DMS153 treated with DMSO at 0.1 percent for 48 hours (cell line): Measurements from ENCODE around the gene NHP2.
A peak's percentile ranks its signal among the peaks of the same experiment; 100 is the strongest.
"Not testable (repeated sequence)": the region's sequence is repeated elsewhere in the genome, so short reads cannot be mapped to it uniquely, and the experiment has no call there.

Source experiments
- DNase-seq: peaks from one replicate; lab custom pipeline; 2025; ENCODE audit not compliant: unreplicated experiment; lab: John Stamatoyannopoulos, UW

Gene NHP2

GRCh38 chr5:178131446-178131996 lies 22.2 kb downstream of the NHP2 start:
- no peak for DNase-seq

GRCh38 chr5:178130576-178131445 lies 22.9 kb downstream of the NHP2 start, which contains the start of gene RMND5B:
TSS of gene RMND5B (plus strand) at chr5:178131014. CDS start at chr5:178138120, 7,106 bp downstream.
- peak; percentile 20 for DNase-seq

- DNase-seq, result not testable (repeated sequence)
These were observed 23.5 kb downstream of the NHP2 start for GRCh38 chr5:178130234-178130575.

GRCh38 chr5:178129296-178129695 lies 24.4 kb downstream of the NHP2 start:
- no peak for DNase-seq

- not testable (repeated sequence) for DNase-seq
These were observed 26.2 kb downstream of the NHP2 start for GRCh38 chr5:178127300-178128009.

GRCh38 chr5:178126556-178126955 lies 27.1 kb downstream of the NHP2 start:
- DNase-seq, result no peak

GRCh38 chr5:178125253-178125906 lies 28.3 kb downstream of the NHP2 start:
- no peak for DNase-seq

- no peak for DNase-seq
These were observed 29.4 kb downstream of the NHP2 start for GRCh38 chr5:178123966-178124925.

- no peak for DNase-seq
These were observed 30.4 kb downstream of the NHP2 start for GRCh38 chr5:178123094-178123965.

- DNase-seq, result no peak
These were observed 31.3 kb downstream of the NHP2 start for GRCh38 chr5:178122346-178122745.

- no peak for DNase-seq
These were observed 32.1 kb downstream of the NHP2 start for GRCh38 chr5:178121391-178122276.

GRCh38 chr5:178120607-178121357 lies 32.9 kb downstream of the NHP2 start:
- peak; percentile 23 for DNase-seq

- no peak for DNase-seq
These were observed 33.6 kb downstream of the NHP2 start for GRCh38 chr5:178119915-178120606.

GRCh38 chr5:178117923-178118701 lies 35.6 kb downstream of the NHP2 start:
- no peak for DNase-seq

- DNase-seq, result no peak
These were observed 37.4 kb downstream of the NHP2 start for GRCh38 chr5:178116143-178116885.

- no peak for DNase-seq
These were observed 37.9 kb downstream of the NHP2 start for GRCh38 chr5:178115814-178116142.
